ENCODE data around the gene CORO1C.

Gene CORO1C

DNA sequence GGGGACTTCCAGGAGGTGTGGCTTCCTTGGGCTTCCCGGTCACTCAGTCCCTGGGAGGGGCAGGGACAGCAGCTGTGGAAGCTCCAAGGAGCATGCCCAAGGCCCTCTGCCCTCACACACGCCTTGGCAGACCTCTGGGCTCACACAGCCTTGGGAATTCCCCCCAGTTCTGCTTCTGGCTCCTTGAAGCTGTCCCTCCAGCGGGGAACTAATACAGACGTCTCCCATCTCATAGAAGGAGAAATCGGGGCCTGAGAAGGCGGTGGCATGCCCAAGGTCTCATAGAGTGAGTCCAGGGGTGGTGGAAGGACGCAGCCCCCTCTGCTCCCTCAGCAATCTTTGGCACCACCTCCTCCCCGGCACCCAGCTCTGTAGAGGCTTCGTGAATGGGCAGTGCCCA, 117.8 kb downstream of the CORO1C start:
- DNase-seq = no peak

DNA sequence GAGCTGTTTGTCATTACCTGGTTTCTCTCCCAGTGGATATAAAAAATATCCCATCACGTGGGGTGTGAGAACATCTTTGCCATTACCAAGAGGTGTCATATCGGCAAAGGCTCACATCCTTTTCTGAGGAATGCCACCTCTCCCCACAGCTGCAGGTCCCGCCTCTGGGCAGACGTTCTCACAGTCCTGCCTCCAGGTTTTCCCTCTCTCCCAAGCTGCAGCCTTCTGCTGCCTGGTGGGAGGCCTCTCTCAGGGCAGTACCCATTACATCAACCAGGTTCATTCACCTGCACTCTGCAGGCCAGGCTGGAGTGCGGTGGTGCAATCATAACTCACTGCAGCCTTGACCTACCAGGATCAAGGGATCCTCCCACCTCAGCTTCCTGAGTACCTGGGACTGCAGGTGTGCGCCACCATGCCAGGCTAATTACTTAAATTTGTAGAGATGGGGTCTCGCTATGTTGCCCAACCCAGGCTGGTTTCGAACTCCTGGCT, 118.5 kb downstream of the CORO1C start:
- no peak for DNase-seq

DNA sequence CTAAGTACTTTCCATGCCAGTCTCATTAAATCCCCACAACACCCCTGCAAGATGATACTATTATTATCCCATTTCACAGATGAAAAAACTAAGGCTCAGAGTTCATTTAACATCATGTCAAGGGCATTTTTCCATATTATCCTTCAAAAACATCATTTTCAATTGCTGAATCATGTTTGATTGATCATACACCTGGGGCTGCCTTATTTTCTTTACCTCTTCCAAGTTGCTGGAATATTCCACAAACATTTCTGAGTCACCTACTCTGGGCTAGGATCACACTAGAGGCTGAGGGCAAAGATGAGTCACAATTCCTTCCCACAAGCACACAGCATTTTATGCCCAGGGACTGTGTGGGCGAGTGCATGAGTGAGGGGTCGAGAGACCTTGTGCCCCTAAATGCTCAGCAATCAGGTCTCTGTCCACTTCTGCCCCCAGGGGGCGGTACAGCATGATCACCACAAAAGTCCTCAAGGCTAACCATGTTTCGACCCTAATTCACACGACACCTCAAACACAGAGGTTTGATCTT, 119.4 kb downstream of the CORO1C start:
- DNase-seq = no peak

DNA sequence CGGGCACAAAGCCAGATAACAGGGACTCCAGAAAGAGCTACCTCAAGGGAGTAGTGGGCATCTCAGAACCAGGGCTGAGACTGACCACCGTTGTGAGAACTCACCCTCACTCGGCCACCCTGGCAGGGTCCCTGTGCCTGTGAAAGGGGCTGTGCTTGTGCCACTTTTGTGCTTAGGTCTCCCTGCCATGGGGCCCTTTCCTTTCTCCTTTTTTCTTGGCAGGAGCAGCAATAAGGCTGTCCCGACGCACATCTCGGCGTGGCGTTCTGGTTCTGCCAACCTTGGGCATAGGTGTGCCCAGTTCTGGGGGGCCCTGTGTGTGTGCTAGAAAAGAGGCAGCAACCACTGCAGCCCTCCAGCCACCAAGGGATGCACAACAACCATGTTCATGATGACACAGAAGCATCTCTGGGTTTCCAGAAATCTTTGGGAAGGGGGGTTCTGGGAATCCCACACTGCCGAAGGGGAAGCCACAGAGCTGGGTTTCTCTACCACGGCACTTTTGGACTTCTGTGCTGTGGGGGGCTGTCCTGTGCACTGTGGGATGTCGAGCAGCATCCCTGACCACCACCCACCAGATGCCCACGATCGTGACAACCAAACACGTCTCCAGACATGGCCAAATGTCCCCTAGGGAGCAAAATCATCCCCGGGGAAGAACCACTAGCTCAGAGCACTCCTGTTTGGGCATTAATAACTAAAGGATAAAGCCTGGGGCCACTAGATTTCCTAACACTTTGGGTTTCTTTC, 120.3 kb downstream of the CORO1C start:
- DNase-seq = no peak

DNA sequence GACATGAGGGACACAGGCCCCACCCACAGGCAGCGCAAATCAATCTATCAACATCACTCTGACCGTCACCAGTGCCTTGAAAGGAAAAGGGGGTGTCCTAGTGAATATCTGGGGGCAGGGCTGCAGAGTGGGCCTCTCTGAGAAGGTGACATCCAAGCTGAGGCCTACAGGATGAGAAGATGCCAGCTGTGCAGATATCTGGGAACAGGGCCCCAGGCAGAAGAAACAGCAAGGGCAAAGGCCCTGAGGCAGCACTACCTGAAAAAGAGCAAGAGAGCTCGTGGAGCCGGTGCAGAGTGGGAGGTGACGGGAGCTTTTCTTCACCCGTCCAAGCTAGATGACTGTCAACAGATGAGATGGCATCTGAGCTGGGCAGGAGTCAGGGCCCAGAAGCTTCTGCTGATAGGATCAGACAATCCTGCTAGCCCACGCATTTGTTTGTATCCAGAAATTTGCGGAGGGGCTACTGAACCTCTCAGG, 120.9 kb downstream of the CORO1C start:
- DNase-seq = no peak

DNA sequence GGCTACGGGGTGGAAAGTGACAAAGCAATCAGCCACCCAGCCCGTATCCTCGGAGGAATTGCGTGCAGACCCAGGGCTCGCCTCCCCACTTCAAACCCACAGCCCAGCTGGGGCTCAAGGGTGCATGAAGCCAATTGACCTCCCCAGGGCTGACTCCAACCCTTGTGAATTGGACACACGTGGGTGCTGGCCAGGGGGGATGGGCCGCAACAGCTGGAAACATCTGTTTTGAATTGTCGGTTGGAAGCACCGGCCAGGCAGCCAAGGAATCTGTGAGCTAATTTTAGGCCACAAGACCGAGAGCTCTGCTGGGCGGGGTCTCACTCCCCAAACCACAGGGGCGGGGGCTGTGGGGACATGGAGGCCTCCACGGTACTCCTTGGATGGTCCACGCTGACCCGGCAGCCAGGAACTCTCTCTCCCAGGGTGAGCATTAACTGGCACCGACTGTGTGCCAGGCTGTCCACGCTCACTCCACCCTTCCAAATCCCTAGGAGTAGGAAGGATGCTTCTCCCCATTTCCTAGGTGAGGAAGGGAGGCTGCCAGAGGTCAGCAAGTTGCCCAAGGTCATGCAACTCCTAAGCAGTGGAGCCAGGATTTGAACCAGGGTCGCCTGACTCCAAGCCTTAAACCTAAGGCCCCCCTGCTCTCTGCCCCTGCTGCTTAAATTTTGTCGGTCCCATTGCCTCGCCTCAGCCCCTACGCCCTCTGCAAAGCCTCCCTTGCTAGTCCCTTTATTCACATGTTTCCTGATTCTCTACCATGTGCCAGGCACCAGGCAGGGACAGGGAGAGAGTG, 121.6 kb downstream of the CORO1C start:
- no peak for DNase-seq

DNA sequence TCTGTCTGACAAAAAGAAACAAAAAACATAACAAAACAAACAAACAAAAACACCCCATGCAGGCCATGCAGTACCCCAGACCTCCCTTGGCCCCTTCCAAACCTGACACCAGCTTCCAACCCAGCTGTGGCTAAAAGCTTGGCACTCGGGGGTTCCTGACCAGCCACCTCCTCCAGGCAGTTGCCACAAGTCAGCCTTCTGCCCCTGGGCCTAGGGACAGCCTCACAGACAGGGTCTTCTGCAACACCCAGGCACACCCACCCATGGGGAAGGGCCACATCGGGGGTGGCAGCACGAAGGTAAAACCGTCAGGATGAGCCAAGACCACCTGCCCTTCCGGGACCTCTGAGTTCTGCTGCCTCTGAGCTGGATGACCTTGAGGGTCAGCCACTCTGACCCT, 122.7 kb downstream of the CORO1C start:
- DNase-seq = no peak

DNA sequence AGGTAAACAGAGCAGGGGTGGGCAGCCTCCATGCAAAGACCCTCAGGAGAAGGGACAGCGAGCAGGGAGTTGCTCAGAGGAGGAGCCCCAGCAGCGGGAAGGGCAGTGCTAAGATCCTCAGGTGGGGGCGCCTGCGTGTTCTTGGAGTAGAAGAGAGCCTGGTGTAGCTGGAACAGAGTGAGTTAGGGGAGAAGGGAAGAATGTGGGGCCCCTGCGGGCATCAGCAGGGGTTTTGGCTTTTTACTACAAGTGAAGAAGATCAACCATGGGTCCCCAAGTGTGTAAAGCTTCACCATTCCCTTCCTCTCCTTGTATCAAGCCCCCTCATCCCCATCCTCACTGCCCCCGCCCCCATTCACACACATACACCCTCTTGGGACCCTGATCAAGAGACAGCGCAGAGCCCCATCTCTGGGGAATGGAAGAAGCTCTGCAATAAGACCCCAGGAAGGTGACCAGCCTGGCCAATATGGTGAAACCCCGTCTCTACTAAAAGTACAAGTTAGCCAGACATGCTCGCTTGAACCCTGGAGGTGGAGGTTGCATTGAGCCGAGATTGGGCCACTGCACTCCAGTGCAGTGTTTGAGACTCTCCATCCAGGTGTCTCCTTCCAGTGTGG, 123.2 kb downstream of the CORO1C start:
- no peak for DNase-seq

DNA sequence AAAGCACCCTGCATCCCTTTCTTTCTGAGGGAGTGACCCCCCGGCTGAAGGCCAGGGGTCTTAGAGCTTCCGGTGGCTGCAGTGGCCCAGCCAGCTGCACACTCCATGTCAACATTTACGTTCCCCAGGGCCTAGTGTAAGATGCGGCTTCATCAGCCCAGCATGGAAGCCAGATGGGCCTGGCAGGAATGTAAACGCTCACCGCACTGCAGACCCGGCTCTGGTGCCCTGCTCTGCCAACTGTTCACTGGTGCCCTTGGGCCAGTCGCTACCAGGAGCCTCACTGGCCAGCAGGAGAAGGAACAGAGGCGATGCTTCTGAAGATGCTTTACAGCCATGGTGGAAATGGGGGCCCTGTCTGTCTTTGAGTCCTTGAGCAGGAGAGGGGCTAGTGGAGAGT, 124.8 kb downstream of the CORO1C start:
- DNase-seq = no peak

DNA sequence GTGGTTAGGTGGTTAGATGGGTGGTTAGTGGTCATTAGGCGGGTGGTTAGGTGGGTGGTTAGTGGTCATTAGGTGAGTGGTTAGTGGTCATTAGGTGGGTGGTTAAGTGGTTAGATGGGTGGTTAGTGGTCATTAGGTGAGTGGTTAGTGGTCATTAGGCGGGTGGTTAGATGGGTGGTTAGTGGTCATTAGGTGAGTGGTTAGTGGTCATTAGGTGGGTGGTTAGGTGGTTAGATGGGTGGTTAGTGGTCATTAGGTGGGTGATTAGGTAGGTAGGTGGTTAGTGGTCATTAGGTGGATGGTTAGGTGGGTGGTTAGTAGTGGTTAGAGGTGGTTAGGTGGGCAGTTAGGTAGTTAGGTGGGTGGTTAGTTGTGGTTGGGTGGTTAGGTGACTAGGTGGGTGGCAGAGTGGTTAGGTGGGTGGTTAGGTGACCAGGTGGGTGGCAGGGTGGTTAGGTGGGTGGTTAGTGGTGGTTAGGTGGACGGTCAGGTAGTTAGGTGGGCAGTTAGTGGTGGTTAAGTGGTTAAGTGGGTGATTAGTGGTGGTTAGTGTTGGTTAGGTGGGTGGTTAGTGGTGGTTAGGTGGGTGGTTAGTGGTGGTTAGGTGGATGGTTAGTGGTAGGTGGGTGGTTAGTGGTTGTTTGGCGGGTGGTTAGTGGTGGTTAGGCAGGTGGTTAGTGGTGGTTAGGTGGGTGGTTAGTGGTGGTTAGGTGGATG, 125.5 kb downstream of the CORO1C start:
- no peak for DNase-seq

DNA sequence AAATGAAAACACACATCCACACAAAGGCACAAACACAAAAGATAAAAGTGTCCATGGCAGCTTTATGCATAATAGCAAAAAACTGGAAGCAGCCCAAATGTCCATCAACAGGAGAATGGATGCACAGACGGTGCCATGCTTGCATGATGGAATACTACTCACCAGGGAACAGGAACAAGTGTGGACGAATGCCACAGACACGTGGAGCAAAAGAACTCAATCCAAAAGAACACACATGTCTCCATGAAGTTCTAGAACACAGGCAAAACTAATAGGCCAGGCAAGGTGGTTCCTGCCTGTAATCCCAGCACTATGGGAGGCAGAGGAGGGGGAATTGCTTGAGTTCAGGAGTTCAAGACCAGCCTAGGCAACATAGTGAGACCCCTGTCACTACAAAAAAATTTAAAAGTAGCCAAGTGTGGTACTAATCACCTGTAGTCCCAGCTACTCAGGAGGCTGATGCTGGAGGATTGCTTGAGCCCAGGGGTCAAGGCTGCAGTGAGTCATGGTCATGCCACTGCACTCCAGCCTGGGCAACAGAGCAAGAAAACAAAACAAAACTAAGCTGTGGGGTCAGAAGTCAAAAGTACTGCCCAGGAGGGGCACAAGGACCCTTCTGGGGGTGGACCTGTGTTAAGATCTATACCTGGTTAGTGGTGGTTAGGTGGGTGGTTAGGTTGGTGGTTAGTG, 126.2 kb downstream of the CORO1C start:
- DNase-seq = no peak

DNA sequence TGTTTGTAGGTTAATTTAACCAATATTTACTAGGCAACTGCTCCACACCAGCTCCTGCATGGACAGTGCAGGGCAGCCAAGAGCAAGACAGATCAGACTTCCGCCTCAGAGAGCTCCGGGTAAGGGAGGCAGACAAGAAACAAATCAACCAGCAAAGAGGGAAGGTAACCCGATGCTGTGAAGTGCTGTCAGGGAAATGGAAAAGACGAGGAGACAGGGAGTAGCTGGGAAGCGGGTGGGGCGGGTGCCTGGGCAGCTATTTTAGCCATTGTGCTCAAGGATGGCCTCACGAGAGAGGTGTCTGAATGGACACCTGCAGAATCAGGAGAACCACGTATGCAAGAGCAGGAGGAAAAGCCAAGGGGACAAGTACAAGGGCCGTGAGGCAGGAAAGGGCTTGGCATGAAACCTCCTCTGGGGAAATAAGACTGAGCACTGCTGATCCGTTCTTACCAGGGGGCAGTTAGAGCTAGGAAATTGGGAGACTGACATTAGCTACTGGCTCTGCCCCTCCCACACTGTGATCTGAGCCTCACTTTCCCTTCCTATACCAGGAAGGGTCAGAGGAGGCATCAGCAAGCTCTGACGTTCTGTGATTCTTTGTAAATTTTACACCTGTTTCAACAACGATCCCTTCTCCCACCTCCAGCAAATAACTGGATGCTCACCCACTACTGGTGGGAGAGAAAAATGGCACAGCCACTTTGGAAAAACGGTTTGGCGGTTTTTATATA, 126.9 kb downstream of the CORO1C start:
- DNase-seq = no peak

DNA sequence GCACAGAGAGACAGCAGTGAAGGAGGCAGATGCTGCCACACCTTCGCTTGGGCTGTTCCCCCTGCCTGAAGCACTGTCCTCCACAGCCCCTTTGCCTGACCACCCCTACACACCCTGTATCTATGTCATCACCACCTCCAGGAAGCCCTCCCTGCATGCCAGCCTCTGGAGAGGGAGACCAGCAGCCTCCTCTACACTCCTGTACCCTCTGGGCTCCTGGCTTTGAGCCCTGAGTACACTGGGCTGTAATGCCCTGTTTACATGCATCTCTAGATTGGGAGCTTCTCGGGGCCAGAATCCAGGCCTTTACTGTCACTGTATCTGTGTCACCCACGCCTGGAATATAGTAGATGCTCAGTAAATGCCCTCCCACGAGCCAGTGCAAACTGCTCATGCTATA, 127.6 kb downstream of the CORO1C start:
- DNase-seq = no peak

DNA sequence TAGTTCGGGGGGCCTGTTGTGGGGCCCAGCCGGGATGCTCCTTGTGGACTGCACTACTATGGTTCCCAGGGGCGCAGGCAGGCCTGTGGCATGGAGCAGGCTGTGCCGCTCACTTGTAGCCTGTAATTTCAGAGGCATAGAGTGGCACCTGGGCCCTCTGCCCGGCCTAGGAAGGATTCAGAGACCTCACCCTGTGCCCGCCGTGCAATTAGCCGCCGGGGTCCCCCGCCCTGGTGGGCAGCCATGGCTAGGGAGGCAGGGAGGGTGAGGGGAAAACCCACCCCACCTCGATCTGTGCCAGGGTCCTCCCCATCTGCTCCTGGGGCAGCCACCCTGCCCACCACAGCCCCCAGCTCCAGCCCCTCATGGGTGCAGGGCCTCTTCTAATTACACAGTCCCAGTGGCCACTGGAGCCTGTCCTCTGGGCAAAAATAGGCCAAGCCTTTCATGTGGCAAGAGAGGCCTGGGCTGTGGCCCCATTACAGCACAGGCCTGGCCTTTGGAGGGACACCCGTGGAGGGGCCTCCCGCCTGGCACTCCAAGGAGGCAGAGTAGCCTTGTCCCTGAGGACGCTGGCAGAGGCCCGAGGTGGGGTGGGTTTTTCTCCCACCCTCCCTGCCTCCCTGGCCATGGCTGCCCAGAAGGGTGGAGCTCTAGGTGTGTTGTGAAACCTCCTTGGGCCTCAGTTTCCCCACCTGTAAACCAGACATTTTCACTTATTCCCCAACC, 128.2 kb downstream of the CORO1C start:
- no peak for DNase-seq

DNA sequence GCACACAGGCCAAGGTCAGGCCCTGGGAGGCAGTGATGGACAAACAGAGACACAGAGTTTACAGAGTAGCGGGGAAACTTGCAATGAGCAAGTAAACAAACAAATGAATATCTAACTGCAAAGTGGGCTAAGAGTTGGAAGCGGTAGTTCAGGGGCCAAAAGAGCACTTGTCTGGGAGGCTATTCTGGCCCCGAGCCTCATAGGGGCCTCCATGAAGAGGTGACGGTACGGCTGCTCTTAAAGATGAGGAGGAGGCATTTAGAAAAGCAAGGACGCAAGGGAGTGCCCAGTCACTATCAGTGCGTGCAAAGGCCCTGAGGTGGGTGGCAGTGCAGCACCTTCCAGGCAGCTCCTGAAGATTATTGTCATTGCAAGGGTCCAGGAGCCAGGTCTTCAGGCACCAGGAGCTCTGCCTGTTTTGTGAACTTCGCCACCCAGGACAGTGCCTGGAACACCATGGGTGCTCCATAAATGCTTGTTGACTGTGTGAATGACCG, 129.1 kb downstream of the CORO1C start:
- DNase-seq = no peak

DNA sequence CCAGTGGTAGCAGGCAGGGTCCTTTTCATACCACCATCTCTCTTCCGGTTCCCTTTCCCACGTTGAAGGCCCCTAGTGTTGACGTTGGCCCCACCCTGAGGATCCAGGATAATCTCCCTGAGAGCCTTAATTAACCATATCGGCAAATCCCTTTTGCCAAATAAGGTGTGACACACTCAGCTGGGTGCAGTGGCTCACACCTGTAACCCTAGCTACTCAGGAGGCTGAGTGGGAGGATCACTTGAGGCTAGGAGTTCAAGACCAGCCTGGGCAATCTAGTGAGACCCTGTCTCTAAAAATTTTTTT, 130.7 kb downstream of the CORO1C start:
- no peak for DNase-seq

DNA sequence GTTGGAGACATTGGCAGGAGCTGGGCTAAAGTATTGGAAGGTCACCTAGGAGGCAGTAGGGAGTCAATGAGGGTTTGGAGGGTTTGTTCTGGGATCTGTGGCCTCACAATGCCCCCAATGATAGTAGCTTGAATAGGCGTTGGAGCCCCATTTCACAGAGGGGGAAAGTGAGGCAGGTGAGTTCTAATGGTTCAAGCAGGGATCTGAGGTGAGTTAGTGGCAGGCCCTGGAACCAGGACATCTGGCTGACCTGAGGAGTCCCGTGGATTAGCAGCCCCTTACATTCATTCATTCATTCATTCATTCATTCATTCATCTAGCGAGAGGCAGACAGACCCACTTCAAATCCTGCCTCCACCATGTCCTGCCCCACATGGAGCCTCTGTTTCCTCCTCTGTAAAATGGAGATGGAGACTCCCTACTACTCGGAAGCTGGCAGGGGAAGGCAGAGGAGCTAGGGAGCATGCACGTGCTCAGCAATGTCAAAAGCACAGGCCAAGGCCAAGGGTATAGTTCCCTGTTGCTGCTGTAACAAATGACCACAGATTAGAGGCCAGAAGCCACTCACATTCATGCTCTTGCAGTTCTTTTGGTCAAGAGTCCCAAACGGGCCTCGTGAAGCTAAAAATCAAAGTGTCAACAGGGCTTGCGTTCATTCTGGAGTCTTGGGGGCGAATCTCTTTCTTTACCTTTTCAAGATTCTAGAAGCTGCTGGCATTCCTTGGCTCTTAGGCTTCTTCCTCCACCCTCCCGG, 131.2 kb downstream of the CORO1C start:
- DNase-seq = no peak

DNA sequence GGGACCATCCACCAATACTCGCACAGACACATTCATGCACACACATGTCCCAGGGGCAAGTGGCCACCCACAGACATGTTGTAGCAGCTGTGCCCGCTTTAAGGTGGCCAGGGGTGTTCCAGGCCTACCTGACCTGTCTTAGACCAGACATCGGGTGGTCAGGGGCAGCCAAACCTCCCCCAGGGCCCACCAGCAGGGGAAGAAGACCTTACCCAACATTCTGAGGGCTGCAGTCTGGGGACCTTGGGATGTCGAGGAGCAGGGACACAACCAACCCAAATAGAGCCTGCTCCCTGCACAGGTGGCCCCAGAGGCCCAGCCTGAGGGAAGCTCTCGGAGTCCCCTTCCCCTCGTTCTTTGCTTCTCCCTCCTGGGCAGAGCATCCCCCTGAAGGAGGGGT, 131.8 kb downstream of the CORO1C start:
- no peak for DNase-seq

DNA sequence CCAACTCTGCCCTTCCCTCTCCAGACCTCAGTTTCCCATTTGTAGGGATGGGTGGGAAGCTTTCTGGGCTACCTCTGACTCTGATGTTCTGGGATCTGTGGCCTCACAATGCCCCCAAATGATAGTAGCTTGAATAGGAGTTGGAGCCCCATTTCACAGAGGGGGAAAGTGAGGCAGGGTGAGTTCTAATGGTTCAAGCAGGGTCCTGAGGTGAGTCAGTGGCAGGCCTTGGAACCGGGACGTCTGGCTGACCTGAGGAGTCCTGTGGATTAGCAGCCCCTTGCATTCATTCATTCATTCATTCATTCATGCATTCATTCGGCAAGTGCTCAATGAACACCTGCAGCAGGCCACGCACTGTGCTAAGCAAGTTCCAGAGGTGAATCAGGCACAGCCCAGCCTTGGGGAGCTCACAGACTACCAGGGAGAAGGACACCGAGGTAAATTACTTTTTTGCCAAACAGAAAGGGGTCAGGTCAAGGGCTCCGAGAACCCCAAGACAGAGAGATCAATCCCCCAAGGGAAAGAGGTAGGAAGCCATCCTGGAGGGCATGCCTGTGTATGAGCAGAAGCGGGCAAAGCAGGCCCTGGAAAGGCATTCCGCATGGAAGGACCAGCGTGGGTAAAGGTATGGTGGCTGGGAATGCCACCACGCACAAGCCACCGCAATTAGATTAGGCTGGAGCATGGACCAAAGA, 132.6 kb downstream of the CORO1C start:
- DNase-seq = no peak
